Measurements from ENCODE around the gene MBD2. TPM values are rescaled to one million over a fixed set of nuclear protein-coding genes. Genes with fewer than 3 reads are reported as not detected.

Gene MBD2
- total RNA-seq, 2 experiments from 2014 or later = 39.2 to 176 TPM

- Histone ChIP-seq H3K27ac (ENCODE audit: low read depth, low read length, poor library complexity, severe bottlenecking) (no peak overlapping the region), H3K4me2 (ENCODE audit: low read length) (peak overlapping the region; percentile 60), H3K4me3 (ENCODE audit: low read depth, low read length, poor library complexity, severe bottlenecking) (no peak overlapping the region), H3K9me3 (ENCODE audit: low read length) (no peaks in the 10 kb centered on the region), H3K9me2 (ENCODE audit: insufficient read depth, low read length) (no peaks in the 10 kb centered on the region), H3K36me3 (ENCODE audit: insufficient read depth, low read length) (no peaks in the 10 kb centered on the region), H3K4me1 (ENCODE audit: insufficient read depth, low read length, poor library complexity, severe bottlenecking) (no peaks in the 10 kb centered on the region), H4K20me1 (ENCODE audit: insufficient read depth, low read length) (no peaks in the 10 kb centered on the region), H3K79me2 (ENCODE audit: insufficient read depth, low read depth, low read length) (no peaks in the 10 kb centered on the region), H2AFZ (ENCODE audit: low read length) (peak overlapping the region; percentile 64)
- ChIA-PET POLR2A (no interaction called here), CTCF (ENCODE audit: unreplicated experiment) (interaction anchor here (1.0 kb wide), 1 partner anchor 15 kb away, joined by 3 read pairs; no protein-coding TSS in a partner anchor)
- BruUV-seq (replicated peaks) = no TSS peak
- DNase-seq (ENCODE audit: low spot score) = peak; percentile 60
- TF ChIP-seq CTCF (conservative IDR thresholded peaks at IDR 0.05; ENCODE audit: low read length) = peak; percentile 83
- no peak for TF ChIP-seq EZH2phosphoT487 (IDR thresholded peaks at IDR 0.05; ENCODE audit: borderline replicate concordance, low read depth, low read length)
- intact Hi-C loops (cut with micrococcal nuclease; ENCODE audit: unreplicated experiment) = loop anchor here (5.0 kb wide), 2 partner anchors 207 to 552 kb away; no protein-coding TSS in a partner anchor
Measured at GRCh38 chr18:54119524-54120019, 104.9 kb downstream of the MBD2 start.

GRCh38 chr18:54117853-54118773, 106.4 kb downstream of the MBD2 start:
- H3K9me3 ChIP-seq (ENCODE audit: low read length) = no peaks in the 10 kb centered on the region
- no peaks in the 10 kb centered on the region for H3K79me2 ChIP-seq (ENCODE audit: insufficient read depth, low read depth, low read length)
- BruUV-seq (replicated peaks) = no TSS peak
- H3K36me3 ChIP-seq (ENCODE audit: insufficient read depth, low read length) = no peaks in the 10 kb centered on the region
- H2AFZ ChIP-seq (ENCODE audit: low read length) = no peak overlapping the region
- intact Hi-C loops (cut with micrococcal nuclease; ENCODE audit: unreplicated experiment) = loop anchor here (5.0 kb wide), 1 partner anchor 206 kb away; no protein-coding TSS in a partner anchor
- CTCF ChIA-PET (ENCODE audit: unreplicated experiment) = no interaction called here
- DNase-seq (ENCODE audit: low spot score) = no peak
- POLR2A ChIA-PET = no interaction called here
- H3K4me2 ChIP-seq (ENCODE audit: low read length) = no peak overlapping the region
- no peak for TF ChIP-seq CTCF (conservative IDR thresholded peaks at IDR 0.05; ENCODE audit: low read length)
- no peak for TF ChIP-seq EZH2phosphoT487 (IDR thresholded peaks at IDR 0.05; ENCODE audit: borderline replicate concordance, low read depth, low read length)
- no peaks in the 10 kb centered on the region for H3K4me1 ChIP-seq (ENCODE audit: insufficient read depth, low read length, poor library complexity, severe bottlenecking)
- H3K27ac ChIP-seq (ENCODE audit: low read depth, low read length, poor library complexity, severe bottlenecking) = no peak overlapping the region
- H3K4me3 ChIP-seq (ENCODE audit: low read depth, low read length, poor library complexity, severe bottlenecking) = no peak overlapping the region
- H3K9me2 ChIP-seq (ENCODE audit: insufficient read depth, low read length) = no peaks in the 10 kb centered on the region
- H4K20me1 ChIP-seq (ENCODE audit: insufficient read depth, low read length) = no peaks in the 10 kb centered on the region
